Embryonic facial prominence (tissue), 1 donor: ENCODE measurements around the gene PPP1R13L.
A peak's percentile ranks its signal among the peaks of the same experiment; 100 is the strongest.

Source experiments
- DNase-seq: peaks from one replicate; pipeline ENCODE4 v3.0.0-alpha.2; 2016; ENCODE audit errors: extremely low spot score

PPP1R13L gene

DNA sequence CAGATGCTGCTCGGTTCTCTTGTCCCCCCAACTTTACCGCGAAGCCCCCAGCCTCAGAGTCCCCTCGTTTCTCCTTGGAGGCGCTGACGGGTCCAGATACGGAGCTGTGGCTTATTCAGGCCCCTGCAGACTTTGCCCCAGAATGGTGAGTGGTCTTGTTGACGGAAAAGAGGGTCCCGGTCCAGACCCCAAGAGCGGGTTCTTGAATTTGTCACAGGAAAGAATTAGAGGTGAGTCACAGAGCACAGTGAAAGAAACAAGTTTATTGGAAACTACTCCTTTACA is 2.2 kb upstream of the PPP1R13L start:
- DNase-seq = no peak

DNA sequence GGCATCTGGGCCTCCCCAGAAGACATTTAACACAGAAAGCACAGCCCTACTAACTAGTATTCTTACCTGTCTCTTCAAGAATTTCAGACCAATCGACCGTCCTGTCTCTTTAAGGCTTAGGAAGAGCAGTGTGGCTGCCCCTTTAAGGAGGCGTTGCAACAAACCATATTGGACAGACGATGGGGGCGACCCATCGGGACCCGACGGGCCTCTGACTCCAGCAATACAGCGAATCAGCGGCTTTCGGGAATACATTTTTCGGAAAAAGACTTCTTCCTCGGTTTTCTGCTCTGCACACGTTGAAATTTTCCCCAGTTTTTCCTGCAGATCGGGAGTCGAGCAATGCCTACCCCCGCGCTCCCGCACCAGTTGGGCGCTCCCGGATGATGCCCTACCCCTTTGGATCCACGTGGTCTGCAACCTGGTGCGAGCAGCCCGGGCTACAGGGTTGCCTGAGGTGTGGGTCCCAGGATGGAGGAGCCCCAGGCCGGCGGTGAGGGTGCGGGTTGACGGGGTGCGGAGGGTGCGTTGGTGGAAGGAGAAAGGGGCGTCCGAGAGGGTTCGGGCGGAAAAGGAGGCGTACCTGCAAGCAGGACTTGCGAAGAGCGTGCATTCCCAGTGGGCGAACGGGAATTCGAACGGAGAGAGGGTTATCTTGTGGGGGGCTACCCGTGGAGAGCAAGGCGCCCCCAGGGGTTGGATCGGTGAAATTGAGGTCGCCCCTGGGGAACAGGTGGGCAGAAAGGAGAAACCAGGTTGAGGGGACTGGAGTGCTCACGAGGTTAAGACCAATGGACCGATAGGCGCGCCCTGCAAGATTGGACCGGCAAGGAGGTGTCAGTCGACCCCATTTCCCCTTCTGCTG is 1.6 kb upstream of the PPP1R13L start, which contains the start of gene POLR1G:
Gene POLR1G, plus strand, starts transcription at position 419 of the 865 bp plus-strand sequence. Its CDS starts 53 bp downstream, at position 472.
- DNase-seq = peak; percentile 62

DNA sequence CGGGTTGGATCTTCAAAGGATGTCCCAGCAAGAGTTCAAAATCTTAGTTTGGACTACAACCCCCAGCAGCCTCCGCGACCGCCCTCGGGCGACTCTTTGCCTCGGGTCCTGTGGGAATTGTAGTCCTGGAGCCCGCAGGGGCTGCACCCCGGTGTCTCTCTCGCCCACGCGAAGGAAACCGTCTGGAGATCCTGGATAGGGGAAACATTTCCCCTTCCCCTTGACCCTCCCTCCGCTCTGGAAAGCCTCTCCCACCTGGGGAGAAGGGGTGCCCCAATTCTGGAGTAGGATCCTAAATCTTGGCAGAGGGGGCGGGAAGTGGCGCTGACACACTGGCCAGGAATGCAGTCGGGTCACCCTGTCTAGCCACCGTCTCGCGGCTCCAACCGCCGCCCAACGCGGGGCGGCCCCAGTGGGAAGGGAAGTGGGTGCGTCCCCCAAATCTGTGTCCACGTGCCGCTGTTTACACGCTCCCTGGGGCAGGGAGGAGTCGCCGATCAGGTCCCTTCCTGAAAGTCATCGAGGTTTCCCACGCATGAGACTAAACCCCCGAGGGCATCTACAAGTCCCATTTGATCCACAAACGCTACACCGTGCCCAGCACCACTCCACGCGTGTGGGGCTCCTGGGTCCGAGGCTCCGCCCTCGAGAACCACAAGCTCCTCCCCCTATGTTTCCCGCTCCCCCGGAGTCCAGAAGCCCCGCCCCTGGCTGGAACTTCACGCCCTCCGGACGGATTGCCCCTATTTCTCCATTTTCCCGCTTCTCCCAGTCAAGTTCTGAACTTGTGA is 761 bp upstream of the PPP1R13L start:
- peak; percentile 64 for DNase-seq

DNA sequence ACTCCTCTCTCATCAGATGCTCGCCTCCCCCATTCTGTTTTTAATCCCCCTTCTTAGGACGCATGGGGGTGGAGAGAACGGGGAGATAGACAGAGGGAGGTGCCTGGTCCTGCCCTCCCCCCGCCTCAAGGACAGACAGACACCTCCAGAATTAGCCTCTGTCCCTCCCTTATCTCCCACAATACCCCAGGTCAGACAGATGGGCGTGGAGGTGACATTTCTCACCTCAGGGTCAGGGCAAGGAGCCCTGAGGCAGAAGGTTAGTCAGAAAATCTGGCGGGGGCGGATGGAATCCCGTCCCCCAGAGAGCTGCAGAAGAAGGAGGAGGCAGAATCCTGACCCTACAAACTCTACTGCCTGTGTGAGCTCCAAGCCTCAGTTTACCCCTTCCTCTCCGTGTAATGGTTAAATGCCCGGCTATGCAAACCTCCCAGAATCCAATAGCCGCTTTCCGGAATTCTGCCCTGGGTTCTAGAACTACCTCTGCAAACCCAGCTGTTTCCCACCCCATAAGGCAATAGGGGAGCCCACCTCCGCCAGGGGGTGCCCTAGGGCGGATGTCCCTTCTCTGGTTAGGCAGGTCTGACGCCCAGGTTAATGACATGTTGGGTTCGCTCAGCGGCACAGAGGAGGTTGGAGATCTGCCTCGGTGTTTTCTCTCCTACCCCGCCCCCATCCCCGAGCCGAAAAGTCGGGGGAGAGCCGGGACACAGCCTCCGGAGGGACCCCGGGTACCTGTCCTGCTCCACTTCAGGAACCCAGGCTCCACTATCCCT is 900 bp downstream of the PPP1R13L start:
- DNase-seq = no peak

DNA sequence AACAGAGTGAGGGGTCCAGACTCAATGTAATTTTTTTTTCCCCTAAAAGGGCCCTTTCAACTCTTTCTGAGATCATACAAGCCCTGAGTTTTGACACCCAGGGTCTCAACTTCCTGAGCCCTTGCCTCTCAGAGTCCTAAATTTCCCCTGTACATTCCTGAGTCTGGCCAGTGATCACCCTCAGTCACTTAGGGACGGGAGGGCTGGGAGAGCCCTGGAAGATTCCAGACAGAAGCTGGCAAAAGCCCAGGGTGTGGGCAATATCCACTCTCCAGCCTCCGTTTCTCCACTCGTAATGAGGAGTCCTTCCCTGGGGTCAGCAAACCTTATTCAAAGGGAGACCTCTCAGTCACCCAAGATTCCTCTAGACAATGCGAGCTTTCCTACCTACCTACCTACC is 1.6 kb downstream of the PPP1R13L start:
- DNase-seq = no peak

DNA sequence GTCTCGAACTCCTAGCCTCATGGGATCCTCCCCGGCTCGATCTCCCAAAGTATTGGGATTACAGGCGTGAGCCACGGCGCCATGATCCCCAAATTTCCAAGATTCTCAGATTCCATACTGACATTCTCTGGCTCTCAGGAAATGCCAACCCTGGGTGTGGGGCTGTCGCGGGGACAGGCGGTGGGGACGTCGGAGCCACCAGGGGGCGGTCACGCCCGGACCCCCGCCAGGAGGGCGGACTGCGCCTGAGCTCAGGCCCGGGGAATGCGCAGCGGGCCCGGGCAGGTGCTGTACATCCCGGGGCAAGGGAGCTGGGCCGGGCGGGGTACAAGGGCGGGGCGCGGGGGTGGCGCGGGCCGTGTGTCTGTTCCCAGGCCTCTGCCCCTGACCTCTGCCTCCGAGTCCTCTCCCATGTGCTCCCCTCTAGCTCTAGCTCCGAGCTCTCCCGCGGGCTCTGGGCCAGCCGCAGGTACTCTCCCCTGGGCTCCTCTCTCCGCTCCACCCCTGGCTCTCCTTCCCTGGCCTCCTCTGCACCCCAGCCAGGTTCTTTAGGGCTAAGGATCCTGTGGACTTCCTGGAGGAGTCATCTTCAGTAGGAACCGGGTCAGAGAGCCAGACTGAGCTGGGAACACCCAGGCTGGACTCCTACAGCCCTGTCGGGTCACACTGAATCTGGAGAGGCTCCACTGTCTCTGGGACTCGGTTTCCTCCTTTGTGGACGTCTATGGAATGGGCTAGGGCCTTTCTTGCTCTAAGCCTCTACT is 2.4 kb downstream of the PPP1R13L start:
- no peak for DNase-seq

DNA sequence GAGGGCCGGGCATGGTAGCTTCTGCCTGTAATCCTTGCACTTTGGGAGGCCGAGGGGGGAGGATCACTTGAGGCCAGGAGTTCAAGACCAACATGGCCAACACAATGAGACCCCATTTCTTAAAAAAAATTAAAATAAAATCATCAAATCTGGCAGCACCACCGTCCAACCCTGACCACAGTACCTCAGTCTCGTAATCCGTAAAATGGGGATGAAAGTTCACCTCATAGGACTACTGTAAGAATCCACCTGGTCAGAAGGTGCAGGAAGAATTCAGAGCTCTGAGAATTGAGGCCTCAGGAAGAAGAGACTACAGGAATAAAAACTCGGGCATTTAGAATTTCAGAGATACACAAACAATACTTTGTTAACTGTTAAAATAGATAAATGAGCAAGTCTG is 3.1 kb downstream of the PPP1R13L start:
- DNase-seq = no peak

DNA sequence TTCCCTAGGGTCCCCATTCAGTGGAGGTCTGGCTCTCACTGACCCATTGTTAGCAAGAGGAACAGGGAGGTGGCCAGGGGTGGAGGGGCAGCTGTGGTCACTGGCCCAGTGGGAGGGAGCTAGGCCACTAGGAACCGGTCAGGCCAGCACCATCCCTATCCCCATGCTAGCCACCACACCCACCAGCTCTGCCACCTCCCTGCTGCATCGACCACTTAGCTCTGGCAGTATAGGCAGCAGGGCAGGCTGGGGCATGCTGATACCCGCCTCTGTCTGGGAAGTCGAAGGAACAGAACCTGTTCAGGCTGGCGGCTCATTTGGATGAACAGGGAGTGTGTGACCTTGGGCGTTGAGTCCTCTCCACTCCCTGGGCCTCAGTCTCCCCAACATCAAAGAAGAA is 4.7 kb downstream of the PPP1R13L start:
- no peak for DNase-seq

DNA sequence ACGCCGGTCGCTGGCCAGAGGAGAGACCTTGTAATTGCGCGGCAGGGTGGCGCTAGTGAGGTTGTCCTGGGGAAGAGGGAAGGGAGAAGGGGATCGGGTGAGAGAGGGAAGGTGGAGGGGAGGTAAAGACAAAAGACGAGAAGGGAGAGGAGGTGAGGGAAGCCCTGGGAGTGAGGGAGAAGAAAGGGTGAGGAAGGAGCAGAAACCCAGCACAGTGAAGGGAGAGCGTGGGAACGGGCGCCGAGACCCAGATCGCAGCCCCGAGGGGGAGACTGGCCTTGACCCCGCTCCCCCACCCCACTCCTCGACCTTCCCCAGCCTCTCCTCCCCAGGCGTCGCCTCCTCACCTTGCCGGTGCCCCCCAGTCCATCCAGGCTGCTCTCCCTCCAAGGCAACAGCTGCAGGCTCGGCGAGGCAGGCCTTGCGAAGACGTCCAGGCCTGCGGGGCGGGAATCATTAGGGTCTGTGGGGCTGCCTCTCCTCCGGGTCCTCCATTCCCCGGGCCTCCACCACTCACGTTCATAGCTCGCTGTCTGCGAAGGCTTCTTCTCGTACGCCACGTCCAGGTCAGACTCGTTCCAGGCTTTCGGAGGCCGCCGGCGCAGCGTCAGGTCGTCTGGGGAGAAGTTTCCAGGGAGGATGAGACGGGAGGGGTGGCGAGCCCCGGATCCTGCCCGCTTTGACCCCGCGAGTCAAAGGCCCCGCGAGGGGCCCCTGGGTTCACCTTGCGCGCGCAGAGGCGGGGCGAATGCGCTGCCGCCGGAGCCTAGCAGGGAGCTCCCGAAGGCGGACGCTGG is 8.8 kb downstream of the PPP1R13L start:
- no peak for DNase-seq

DNA sequence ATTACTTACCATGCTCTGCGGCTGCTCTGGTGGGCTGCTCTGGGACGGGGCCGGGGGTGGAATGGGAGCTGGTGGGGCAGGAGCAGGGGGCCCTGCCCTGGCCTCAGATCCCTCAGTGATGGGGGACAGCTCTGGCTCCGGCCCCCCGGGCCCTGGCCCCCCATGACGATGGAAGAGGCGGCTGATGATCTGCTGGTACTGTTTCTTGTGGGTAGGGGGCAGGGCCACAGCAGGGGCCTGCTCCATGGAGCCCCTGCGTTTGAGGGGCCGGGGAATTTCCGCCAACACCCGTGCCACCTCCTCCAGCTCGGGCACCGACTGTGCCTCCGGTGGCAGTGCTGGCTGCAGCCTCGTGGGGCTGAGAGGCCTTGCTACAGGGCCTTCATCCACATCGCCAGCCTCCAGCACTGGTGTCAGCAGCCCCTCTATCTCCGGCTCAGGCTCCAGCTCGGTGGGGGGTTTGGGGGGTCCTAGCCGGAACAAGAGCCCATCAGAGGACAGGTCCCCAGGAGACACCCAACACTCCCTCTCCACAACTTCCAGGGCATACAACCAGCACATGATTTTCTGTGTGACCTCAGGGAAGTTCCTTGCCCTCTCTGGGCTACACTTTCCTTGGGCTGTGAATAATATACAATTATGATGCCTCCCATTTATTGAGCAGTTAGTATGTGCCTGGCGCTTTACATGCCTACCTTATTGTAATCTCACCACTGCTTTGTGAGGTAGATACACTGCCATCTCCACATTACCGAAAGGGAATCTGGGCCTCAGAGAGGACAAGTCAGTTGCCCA is 12.8 kb downstream of the PPP1R13L start:
- DNase-seq = no peak

DNA sequence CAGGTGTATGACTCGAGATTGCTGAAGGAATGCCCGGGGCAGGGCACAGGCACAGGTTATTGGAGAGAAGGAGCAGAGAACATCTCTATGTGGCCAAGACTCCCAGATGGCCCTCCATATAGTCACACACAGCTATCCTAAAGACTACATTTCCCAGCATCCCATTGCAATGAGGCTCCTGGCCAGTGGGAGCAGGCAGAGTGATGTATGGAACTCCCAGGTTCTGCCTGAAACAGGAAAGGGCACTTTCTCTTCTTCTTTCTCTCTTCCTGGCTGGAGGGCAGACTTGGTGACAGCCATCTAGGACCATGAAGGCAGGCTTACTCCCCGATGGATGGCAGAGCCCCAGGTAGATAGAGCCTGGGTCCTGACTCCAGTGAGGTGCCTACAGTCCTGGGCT is 13.5 kb downstream of the PPP1R13L start:
- DNase-seq = no peak

DNA sequence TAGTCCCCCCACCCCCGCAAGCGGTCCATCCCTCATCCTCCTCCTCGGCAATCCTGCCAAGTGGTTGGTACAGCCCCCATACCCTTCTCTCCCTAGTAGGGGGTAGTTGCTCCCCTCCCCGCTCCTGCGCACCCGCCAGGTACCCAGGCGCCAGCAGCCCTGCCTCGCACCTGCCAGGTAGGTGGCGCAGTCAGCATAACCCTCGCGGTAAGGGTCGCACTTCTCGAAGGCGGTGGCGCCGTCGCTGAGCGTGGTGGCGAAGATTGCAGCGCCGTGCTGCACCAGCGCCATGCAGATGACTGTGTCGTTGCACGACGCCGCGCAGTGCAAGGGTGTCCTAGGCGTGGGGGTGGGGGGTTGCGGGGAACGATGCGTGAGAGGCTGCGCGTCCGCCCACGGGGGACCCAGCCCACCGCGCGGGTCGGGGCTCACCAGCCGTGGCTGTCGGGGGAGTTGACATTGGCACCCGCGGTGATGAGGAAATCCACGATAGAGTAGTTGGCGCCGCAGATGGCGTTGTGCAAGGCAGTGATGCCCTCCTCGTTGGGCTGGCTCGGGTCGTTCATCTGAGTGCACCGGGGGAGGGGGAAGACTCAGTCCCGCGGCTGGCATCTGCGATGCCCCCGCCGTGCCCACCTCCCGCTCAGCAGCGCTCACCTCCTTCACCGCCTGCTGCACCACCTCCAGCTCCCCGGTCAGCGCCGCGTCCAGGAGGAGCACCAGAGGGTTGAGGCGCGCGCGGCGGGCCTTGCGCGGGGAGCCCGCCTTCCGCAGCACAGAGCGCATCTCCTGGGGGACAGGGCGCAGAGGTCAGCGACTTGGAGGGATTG is 19.3 kb downstream of the PPP1R13L start:
- DNase-seq = no peak

DNA sequence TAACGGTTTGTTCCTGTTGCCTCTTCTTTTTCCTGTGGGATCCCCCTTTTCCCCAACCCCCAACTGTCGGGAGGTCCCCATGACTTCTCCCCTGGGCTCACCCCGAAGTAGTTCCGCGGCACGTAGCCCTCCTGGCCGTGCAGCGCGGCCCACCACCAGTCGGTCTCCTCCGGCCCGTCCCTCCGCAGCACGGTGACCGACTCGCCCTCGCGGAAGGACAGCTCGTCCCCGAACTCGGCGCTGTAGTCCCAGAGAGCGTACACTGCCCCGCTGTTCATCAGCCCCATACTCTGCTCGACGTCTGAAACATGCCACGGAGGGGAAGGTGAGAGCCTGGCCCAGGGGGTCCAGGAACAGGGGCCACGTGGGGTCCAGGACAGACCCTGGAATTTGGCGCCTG is 22.4 kb downstream of the PPP1R13L start:
- DNase-seq = no peak

DNA sequence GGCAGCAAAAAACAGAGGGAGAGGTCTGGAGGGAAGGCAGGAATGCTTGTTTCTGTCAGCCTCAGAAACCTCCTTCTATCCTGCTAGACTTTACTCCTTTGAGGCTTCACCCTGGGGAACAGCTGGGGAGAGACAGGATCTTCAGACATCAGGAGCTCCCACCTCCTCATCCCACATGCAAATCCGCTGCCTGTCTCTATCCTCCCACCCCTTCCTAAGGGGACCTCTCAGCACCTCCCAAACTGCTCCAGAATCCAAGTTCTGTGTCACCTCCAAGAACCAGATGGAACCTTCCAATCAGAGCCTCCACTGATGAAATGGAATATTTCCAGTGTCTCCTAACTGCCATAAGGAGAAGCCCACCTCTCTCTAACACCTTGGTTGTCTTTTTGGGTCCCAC is 24.8 kb downstream of the PPP1R13L start:
- no peak for DNase-seq

DNA sequence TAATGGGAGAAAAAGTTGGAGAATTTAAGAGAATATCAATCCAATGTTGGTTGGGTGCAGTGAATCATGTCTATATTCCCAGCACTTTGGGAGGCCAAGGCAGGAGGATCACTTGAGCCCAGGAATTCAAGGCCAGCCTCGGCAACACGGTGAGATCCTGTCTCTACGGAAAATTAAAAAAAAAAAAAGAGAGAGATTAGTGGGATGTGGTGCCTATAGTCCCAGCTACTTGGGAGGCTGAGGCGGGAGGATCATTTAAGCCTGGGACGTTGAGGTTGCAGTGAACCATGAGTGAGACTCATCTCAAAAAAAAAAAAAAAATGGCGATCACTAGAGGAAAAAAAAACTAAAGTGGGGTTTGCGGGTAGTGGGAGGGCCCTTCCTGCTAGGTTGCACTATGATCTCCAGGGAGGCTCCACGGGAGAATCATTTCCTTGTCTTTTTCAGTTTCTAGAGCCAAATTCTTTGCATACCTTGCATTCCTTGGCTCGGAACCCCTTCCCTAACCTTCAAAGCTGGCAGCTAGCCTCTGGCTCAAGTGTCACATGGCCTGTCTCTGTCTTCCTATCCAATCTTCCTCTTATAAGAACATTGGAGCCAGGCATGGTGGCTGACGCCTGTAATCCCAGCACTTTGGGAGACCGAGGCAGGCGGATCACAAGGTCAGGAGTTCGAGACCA is 28.7 kb downstream of the PPP1R13L start:
- DNase-seq = no peak

DNA sequence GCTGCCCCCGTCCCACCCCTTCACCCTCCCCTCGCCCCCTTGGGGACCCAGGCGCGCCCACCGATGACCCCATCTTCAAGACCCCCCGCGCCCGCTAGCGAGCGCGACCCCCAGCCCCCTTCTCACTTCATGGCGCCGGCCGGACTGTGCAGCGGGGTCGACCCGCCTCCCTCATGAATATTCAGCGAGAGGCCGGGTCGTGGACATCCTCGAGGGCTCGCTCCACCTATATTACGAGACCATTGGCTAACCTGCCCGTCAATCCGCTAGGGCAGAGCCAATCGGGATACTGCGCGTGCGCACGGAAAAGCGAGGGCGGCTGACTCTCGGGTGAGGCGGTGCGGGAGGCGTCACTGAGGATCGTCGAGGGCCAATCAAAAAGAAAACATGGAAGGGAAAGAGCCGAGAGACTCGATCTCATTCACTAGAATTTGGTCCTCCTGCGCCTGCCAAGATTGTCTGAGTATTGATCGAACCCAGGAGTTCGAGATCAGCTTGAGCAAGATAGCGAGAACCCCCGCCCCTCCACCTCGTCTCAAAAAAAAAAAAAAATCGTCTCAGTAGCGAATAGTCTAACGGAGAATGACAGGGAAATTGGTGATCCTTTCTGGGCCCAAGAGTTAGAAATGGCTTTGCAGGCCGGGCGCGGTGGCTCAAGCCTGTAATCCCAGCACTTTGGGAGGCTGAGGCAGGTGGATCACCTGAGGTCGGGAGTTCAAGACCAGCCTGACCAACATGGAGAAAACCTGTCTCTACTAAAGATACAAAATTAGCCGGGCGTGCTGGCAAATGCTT is 34.3 kb downstream of the PPP1R13L start, which contains the start of gene ERCC2:
Gene ERCC2, minus strand, starts transcription at position 164 of the 795 bp plus-strand sequence. Its CDS starts 33 bp downstream, at position 131.
- peak; percentile 94 for DNase-seq

DNA sequence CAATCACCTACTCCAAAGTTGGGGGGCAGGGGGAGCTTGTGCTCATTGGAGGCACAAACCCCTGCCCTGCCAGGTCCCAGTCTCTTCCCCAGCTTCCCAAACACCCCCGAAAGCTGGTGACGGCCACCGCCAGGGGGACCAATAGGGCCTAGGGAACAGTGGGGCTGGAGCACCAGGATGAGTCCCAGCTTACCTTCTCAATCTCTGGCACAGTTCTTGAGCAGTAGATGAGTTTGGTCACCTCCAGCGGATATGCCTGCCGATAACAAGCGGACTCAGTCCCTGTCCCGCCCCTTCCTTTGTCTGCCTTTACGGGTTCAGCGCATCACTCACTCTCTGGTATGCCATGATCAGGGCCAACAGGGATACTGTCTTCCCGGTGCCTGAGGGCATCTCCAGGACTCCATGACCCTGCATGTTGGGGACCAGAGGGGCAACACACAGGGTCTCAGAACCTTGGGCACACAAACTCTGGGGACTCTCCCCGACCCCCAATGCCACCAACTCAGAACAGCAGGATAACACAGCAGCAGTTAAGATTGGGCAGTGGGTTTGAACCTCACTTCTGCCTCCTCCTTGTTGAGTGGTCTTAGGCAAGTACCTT is 36.0 kb downstream of the PPP1R13L start:
- DNase-seq = no peak
